NCI-H2171 treated with DMSO at 0.1 percent for 48 hours (cell line): ENCODE measurements around the gene HTR3A.

Experiments used
- DNase-seq: peaks from one replicate; lab custom pipeline; 2025; lab: John Stamatoyannopoulos, UW

HTR3A gene

GRCh38 chr11:113979431-113979830 lies 4.5 kb downstream of the HTR3A start:
- DNase-seq = no peak

DNA sequence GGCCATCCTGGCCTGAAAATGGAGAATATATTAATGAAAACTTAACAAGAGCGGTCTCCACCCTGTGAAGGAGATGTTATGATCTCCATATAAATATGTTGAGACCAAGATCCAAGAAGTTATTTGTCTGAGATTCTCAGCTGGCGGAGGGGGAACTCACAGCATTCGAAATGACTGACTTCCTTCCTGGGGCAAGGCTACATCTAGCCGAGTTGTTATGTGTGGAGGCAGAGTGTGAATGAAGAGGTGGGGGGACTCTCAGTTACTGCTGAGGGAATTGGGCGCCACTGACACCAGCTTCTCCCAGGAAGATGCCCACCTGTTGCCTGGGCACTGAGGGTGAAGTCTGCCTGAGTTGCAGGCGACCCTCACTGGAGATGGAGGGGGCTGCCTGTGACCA lies 5.9 kb downstream of the HTR3A start:
- no peak for DNase-seq

GRCh38 chr11:113982306-113982705 lies 7.4 kb downstream of the HTR3A start:
- DNase-seq = no peak

DNA sequence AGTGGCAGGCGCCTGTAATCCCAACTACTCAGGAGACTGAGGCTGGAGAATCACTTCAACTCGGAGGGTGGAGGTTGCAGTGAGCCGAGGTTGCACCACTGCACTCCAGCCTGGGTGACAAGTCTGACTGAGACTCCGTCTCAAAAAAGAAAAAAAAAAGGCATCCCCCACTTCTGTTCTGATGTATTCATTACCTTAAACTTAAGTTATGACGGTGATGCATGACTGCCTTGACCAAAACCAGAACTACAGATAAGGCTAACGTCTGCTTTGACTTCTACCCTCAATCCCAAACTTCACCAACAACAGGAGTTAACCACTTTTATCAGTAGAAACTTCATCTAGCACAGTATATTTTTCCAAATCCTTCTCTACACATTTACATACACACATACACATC lies 9.9 kb downstream of the HTR3A start:
- no peak for DNase-seq

- DNase-seq = no peak
Observed at GRCh38 chr11:113985906-113986305, 11.0 kb downstream of the HTR3A start.

DNA sequence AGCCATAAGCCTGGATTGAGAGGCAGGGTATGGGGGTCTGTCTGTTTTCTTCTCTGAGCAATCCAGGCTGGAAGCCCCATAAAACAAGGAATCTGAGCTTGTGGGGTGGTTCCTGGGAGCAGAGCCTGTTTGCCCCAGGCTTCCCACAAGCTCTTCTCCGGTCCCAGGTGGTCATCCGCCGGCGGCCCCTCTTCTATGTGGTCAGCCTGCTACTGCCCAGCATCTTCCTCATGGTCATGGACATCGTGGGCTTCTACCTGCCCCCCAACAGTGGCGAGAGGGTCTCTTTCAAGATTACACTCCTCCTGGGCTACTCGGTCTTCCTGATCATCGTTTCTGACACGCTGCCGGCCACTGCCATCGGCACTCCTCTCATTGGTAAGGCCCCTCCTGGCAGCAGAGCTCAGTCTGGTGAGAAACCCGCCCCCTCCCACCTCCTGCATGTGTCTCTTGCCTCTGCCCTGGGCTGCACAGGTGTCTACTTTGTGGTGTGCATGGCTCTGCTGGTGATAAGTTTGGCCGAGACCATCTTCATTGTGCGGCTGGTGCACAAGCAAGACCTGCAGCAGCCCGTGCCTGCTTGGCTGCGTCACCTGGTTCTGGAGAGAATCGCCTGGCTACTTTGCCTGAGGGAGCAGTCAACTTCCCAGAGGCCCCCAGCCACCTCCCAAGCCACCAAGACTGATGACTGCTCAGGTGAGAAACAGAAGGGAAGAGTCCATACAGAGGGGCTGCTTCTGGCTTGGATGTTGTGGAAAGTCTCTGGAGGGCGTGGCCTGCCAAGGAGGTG lies 11.6 kb downstream of the HTR3A start:
- DNase-seq = no peak

GRCh38 chr11:113989381-113989780 lies 14.5 kb downstream of the HTR3A start:
- DNase-seq = no peak

GRCh38 chr11:113989916-113990315 lies 15.0 kb downstream of the HTR3A start:
- DNase-seq = no peak

DNA sequence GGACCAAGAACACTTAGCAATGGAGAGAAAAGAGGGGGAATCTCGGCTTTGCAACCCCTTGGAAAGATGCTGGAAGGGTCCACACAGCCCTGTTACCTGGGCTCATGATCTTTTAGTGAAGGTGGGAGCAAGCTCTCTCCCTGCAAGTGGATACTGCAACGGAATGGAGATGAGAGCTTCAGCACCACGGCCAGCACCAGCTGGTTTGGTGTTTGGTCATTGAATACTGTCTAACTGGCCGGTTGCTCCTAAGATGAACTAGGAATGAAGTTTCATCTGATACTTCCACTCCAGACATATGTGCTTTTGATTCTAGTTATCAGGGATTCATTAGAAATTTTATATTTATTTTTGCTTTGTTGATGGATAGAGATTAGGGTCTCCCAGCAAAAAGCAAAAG lies 16.3 kb downstream of the HTR3A start:
- no peak for DNase-seq

DNA sequence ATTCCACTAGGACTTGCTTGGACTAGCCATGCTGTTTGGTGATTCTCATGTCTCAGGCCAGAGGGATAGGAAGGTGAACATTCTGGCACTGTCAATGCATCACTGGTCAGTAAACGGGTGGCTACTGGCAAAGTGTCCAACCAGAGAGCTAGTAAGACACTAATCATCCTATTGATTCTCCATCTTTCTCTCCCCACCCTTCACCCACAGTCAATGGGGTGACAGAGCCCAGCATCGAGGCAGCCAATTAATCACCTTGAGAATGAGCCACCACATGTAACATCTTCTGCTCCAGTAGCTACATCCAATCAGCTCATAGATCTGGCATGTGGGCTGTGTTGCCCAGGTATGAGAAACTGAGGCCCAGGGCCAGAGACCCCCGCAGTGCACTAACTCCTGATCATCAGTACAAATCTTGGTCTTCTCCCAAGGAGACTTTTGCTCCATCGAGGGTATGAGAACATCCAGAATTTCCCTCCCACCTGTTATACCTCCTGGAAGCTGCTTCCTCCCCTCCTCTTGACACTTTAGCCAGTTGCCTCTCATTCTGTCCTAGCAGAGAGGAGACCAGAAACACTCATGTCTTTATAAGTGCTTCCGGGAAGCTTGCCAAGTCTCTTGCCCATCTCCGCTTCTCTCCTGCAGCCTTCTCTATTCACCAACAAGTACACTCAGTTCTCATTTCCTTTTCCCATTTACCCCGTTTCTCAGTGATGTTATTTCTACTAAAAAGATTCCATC lies 17.0 kb downstream of the HTR3A start:
- peak; percentile 72 for DNase-seq

DNA sequence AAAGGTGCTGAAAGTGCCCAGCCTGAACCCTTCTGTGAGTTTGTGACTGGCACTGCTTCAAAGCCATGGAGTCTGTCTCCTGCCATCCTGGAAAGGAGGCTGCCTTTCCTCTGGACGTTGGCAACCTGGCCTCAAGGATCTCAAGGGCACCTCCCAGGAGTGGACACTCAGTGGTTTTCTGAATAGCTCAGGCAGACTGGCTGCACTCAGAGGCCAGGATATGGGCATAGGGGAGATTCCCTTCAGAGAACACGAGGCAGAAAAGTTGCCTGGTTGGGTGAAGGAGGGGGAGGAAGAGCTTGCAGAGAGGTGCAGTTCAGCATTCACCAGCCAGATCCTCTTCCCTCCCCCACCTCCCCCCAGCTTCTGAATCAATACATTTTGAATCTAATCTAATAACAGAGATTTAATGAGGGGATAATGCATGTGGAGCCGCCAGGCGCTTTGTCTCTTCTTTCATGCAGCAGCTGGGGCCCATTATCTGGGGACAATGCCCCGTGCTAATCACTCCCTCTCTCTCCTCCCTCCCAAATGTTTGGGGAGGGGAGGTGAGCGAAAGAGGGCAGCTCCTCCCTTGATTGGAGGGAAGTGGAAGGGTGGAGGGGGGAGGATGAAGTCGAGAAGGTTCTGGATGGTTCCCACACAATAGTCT lies 17.7 kb downstream of the HTR3A start:
- peak; percentile 23 for DNase-seq

GRCh38 chr11:113994077-113994954 lies 19.4 kb downstream of the HTR3A start:
- peak; percentile 38 for DNase-seq

DNA sequence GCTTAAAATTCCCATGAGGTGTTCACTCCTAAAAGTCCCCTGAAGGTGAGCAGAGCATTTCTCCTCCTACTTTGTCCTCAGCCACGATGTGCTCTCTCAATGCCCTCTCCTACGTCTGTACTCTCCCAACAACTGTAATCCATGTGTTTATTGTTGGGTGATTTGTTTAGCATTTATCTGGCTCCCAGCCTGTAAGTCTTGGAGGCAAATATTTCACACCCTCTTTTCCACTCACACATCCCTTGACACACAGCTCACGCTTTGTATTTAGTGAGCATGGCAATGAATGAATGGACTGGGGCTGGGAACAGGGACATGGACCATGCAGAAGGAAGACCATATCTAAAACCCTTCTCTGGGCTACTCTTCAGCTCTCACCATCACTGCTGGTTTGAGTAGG lies 22.6 kb downstream of the HTR3A start:
- DNase-seq = no peak

DNA sequence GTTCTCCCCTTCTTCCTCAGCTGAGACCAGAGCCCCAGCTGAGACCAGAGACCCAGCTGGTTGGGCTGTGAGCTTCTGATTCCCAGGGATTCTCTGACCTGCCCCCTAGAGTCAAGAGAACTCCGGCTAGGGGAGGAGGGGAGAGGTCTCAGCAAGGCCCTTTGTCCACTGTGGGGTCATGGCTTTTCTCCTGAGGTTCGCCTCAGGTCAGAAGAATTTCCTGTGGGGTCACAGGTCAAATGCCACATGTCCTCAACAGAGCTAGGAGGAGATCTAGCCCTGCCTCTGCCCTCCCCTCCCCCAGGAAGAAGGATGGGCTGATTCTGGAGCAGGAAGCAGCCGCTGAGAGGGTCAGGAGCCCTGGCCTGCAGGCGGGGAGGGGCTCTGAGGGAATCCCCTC lies 23.7 kb downstream of the HTR3A start:
- DNase-seq = no peak

GRCh38 chr11:114000526-114000925 lies 25.6 kb downstream of the HTR3A start:
- DNase-seq = no peak

- no peak for DNase-seq
Observed at GRCh38 chr11:114001416-114001815, 26.5 kb downstream of the HTR3A start.

- DNase-seq = no peak
Observed at GRCh38 chr11:114008331-114008730, 33.4 kb downstream of the HTR3A start.

- DNase-seq = no peak
Observed at GRCh38 chr11:114010931-114011330, 36.0 kb downstream of the HTR3A start.

DNA sequence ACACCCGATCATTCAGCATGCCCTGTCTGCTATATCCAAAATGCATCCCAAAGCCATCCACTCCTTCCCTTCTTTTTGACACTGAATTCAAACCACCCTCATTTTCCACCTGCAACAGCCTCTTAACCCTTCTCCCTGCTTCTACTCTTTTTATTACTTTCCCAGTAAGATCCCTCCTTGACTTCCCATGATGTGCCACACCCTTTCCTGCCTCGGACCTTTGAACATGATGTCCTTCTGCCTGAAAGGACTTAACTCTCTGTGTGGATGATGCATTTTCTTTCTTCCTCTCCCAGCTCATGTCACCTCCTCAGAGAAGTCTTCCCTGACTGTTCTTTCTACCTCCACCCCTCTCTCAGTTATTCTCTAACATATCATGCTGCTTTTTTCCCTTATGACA lies 36.5 kb downstream of the HTR3A start:
- no peak for DNase-seq

- DNase-seq = no peak
Observed at GRCh38 chr11:114015117-114015516, 40.2 kb downstream of the HTR3A start.

GRCh38 chr11:114016986-114017385 lies 42.1 kb downstream of the HTR3A start:
- DNase-seq = no peak

DNA sequence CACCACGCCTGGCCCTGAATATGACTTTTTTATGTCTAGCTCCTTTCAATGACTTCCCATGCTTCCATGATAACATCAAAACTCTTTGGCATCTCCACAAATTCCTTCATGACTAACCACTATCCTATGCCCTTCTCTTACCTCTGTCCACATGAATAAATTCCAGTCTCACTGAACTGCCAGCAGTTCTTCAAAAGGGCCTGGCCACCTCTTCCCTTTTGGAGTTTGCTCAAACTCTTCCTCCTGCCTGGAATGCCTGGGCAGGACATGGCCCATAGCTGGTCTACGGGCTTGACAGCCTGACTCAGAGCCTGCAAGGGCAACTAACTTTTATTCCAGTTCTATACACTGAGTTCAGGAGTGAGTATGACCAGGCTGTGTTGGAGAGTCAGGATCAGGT lies 42.8 kb downstream of the HTR3A start:
- no peak for DNase-seq
